ENCODE results near the gene TRAF3IP3. TPM values are rescaled to one million over a fixed set of nuclear protein-coding genes. Genes with fewer than 3 reads are reported as not detected.

Gene TRAF3IP3, protein sequence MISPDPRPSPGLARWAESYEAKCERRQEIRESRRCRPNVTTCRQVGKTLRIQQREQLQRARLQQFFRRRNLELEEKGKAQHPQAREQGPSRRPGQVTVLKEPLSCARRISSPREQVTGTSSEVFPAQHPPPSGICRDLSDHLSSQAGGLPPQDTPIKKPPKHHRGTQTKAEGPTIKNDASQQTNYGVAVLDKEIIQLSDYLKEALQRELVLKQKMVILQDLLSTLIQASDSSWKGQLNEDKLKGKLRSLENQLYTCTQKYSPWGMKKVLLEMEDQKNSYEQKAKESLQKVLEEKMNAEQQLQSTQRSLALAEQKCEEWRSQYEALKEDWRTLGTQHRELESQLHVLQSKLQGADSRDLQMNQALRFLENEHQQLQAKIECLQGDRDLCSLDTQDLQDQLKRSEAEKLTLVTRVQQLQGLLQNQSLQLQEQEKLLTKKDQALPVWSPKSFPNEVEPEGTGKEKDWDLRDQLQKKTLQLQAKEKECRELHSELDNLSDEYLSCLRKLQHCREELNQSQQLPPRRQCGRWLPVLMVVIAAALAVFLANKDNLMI
- polyA plus RNA-seq (2012; rRNA removed) = 0.31 and 0.60 TPM in 2 replicates
- polyA plus RNA-seq (2012; cell fraction: cytosol; rRNA removed) = 0.27 and 0.39 TPM in 2 replicates
- 1.0 and 1.1 TPM in 2 replicates for polyA plus RNA-seq (2012; cell fraction: nucleus; rRNA removed)

DNA sequence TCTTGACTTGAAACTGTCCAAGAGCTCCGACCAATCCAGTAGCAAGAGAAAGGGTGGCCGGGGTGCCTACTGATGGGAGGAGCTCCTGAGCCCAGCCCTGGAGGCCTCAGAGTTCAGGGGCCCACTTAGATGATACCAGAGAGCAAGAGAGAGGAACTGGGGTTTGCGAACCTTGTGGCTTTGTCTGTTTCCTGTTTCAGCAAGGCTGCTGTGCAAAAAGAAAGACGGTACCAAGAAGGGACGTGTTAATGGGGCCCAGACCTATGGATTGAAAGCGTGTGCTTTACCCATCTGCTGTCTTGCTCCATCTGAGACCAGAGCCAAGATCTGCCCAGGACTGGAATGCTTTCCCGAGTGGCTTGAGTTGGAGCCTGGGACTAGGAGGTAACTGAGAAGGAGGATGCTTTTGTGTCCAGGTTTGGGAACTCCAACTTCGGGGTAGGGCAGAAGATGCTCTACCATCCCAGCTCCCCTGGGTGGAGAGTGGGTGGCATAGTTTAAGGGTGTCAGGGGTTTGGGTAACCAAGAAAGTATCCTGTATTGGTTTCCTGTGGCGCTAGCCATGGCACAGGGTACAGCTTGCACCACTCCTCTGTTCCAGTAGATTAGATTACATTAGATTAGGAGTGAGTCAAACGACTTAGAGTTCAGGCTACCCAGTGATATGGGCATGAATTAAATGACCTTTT is at the start of gene TRAF3IP3:
Gene TRAF3IP3 (plus strand): TSS at position 128 of the 689 bp plus-strand sequence. CDS start 3,987 bp downstream, outside the sequence.
- Histone ChIP-seq H3K4me3 (ENCODE audit: low read depth in 2 of 2, low read length in 1 of 2) (no peak within 1 kb of the TSS), H3K27me3 (ENCODE audit: insufficient read depth) (no peaks in the 10 kb centered on the region), H3K36me3 (replicated peaks in 1 of 2; ENCODE audit: control insufficient read depth in 1 of 2, insufficient read depth in 2 of 2, low read length in 1 of 2) (no peaks in the 10 kb centered on the region), H3K4me1 (ENCODE audit: control insufficient read depth in 1 of 2, insufficient read depth in 2 of 2, low read depth in 1 of 2, low read length in 1 of 2) (0 out of 4 replicates have a peak, but pooled peaks cover 0 to 3% of the 10 kb centered on the region in 2 experiments), H3K79me2 (ENCODE audit: insufficient read depth) (no peaks in the 10 kb centered on the region), H3K9me2 (no peaks in the 10 kb centered on the region), H3K4me2 (no peak within 1 kb of the TSS), H3K9ac (no peak within 1 kb of the TSS), H3K9me3 (no peaks in the 10 kb centered on the region), H4K20me1 (ENCODE audit: insufficient read depth) (no peaks in the 10 kb centered on the region), H2AFZ (ENCODE audit: low read depth) (no peak within 1 kb of the TSS), H3F3A (replicated peaks; ENCODE audit: insufficient read depth) (no peaks in the 10 kb centered on the region), H3K27ac (ENCODE audit: low read depth in 2 of 2, low read length in 1 of 2) (no peak within 1 kb of the TSS)
- WGBS (ENCODE audit: low lambda C conversion rate) = 67% methylated on average over 10 of the region's 10 CpGs
- ChIA-PET CTCF (no interaction called here), POLR2A (no interaction called here)
- TF ChIP-seq REST (IDR thresholded peaks at IDR 0.05; ENCODE audit: low read depth, low read length) = no peak
- DNase-seq = no peak

GRCh38 chr1:209706622-209707021 is 49.2 kb upstream of the TRAF3IP3 start:
- Histone ChIP-seq H3K9me2 (no peaks in the 10 kb centered on the region), H3K4me3 (ENCODE audit: low read depth in 2 of 2, low read length in 1 of 2) (no peak overlapping the region), H3K9me3 (no peaks in the 10 kb centered on the region), H3K9ac (no peak overlapping the region), H3F3A (replicated peaks; ENCODE audit: insufficient read depth) (peaks cover 14% of the 10 kb centered on the region), H3K27me3 (ENCODE audit: insufficient read depth) (no peaks in the 10 kb centered on the region), H3K4me2 (no peak overlapping the region; the same call in 1 of the 2 replicates), H3K4me1 (ENCODE audit: control insufficient read depth in 1 of 2, insufficient read depth in 2 of 2, low read depth in 1 of 2, low read length in 1 of 2) (peaks cover 0 to 13% of the 10 kb centered on the region in 2 experiments), H3K27ac (ENCODE audit: low read depth in 2 of 2, low read length in 1 of 2) (no peak overlapping the region), H4K20me1 (ENCODE audit: insufficient read depth) (no peaks in the 10 kb centered on the region), H3K79me2 (ENCODE audit: insufficient read depth) (no peaks in the 10 kb centered on the region), H3K36me3 (replicated peaks in 1 of 2; ENCODE audit: control insufficient read depth in 1 of 2, insufficient read depth in 2 of 2, low read length in 1 of 2) (no peaks in the 10 kb centered on the region), H2AFZ (ENCODE audit: low read depth) (no peak overlapping the region)
- no peak for DNase-seq
- ChIA-PET POLR2A (no interaction called here), CTCF (interaction anchor here (0.6 to 2.8 kb wide), 5 partner anchors 13 to 353 kb away, joined by 3 to 13 read pairs (median 3); no protein-coding TSS in a partner anchor)
- 80% methylated on average over 3 of the region's 3 CpGs for WGBS (ENCODE audit: low lambda C conversion rate)
- TF ChIP-seq EP300 (IDR thresholded peaks at IDR 0.05; ENCODE audit: borderline replicate concordance in 1 of 2, low read depth in 1 of 2, low read length in 1 of 2) = no peak
- TF ChIP-seq MXI1 (IDR thresholded peaks at IDR 0.05; ENCODE audit: low read depth, low read length) = no peak
- no peak for TF ChIP-seq SIN3A (IDR thresholded peaks at IDR 0.05; ENCODE audit: borderline replicate concordance, low read depth, low read length)
- TF ChIP-seq GABPA (IDR thresholded peaks at IDR 0.05; ENCODE audit: low read depth) = no peak
- TF ChIP-seq FOXM1 (IDR thresholded peaks at IDR 0.05; ENCODE audit: low read depth) = no peak
- no peak for TF ChIP-seq ELF1 (IDR thresholded peaks at IDR 0.05)
- TF ChIP-seq GATA2 (CRISPR knock-in tag; IDR thresholded peaks at IDR 0.05) = no peak
- no peak for TF ChIP-seq NRF1 (IDR thresholded peaks at IDR 0.05; ENCODE audit: low read depth, low read length)
- TF ChIP-seq, protein P1, sequence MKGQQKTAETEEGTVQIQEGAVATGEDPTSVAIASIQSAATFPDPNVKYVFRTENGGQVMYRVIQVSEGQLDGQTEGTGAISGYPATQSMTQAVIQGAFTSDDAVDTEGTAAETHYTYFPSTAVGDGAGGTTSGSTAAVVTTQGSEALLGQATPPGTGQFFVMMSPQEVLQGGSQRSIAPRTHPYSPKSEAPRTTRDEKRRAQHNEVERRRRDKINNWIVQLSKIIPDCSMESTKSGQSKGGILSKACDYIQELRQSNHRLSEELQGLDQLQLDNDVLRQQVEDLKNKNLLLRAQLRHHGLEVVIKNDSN (IDR thresholded peaks at IDR 0.05; ENCODE audit: borderline replicate concordance, low read depth) = no peak
- TF ChIP-seq NFIC (IDR thresholded peaks at IDR 0.05; ENCODE audit: borderline replicate concordance) = no peak
- TF ChIP-seq ZBTB33 (IDR thresholded peaks at IDR 0.05; ENCODE audit: borderline replicate concordance, low read depth) = no peak
- TF ChIP-seq TEAD4 (IDR thresholded peaks at IDR 0.05; ENCODE audit: borderline replicate concordance, insufficient read depth) = no peak
- TF ChIP-seq MAX (IDR thresholded peaks at IDR 0.05; ENCODE audit: low read depth) = no peak
- TF ChIP-seq FOSL2 (IDR thresholded peaks at IDR 0.05; ENCODE audit: borderline replicate concordance, low read depth) = no peak
- TF ChIP-seq, protein P2, sequence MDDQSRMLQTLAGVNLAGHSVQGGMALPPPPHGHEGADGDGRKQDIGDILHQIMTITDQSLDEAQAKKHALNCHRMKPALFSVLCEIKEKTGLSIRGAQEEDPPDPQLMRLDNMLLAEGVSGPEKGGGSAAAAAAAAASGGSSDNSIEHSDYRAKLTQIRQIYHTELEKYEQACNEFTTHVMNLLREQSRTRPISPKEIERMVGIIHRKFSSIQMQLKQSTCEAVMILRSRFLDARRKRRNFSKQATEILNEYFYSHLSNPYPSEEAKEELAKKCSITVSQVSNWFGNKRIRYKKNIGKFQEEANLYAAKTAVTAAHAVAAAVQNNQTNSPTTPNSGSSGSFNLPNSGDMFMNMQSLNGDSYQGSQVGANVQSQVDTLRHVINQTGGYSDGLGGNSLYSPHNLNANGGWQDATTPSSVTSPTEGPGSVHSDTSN (IDR thresholded peaks at IDR 0.05) = no peak
- TF ChIP-seq RXRA (IDR thresholded peaks at IDR 0.05; ENCODE audit: borderline replicate concordance, low read depth) = no peak

Measured in SK-N-SH (cell line).